Astrocyte (in vitro differentiated cells and primary cell): ENCODE measurements around the gene PMF1. TPM values are rescaled to one million over a fixed set of nuclear protein-coding genes. Genes with fewer than 3 reads are reported as not detected.
A peak's percentile ranks its signal among the peaks of the same experiment; 100 is the strongest.
"Not testable (repeated sequence)": the region's sequence is repeated elsewhere in the genome, so short reads cannot be mapped to it uniquely, and the experiment has no call there.

Source experiments
- DNase-seq: peaks from one replicate; pipeline ENCODE4 v3.0.0-alpha.2; 2010; ENCODE audit warnings: low read depth
- FAIRE-seq: peaks from 2 replicates; lab custom pipeline; 2011; peaks lifted over from hg19 to GRCh38; lab: Jason Lieb, UNC
- H2AFZ ChIP-seq: 2 replicates; pipeline ENCODE4 v1.6.0; 2012; ENCODE audit warnings: low read depth, low read length, inconsistent platforms
- H3K27ac ChIP-seq: 2 replicates; pipeline ENCODE4 v1.5.1; 2011; ENCODE audit warnings: low read depth, low read length, inconsistent platforms
- H3K27me3 ChIP-seq: 2 replicates; pipeline ENCODE4 v1.6.0; 2011; ENCODE audit warnings: low read length, inconsistent platforms; ENCODE audit not compliant: insufficient read depth
- H3K36me3 ChIP-seq: 2 replicates; pipeline ENCODE4 v1.5.1; 2011; ENCODE audit warnings: low read length, inconsistent platforms; ENCODE audit not compliant: insufficient read depth
- H3K4me1 ChIP-seq: 2 replicates; pipeline ENCODE4 v1.5.1; 2011; ENCODE audit warnings: low read length, inconsistent platforms; ENCODE audit not compliant: insufficient read depth
- H3K4me2 ChIP-seq: 2 replicates; pipeline ENCODE4 v1.6.0; 2012; ENCODE audit warnings: low read length, inconsistent platforms
- H3K4me3 ChIP-seq: 2 replicates; pipeline ENCODE4 v1.5.1; 2011; ENCODE audit warnings: low read depth, mild to moderate bottlenecking, low read length, inconsistent platforms; ENCODE audit not compliant: insufficient read depth
- H3K79me2 ChIP-seq: 2 replicates; pipeline ENCODE4 v1.6.0; 2012; ENCODE audit warnings: mild to moderate bottlenecking, low read length, inconsistent platforms; ENCODE audit not compliant: insufficient read depth
- H3K9ac ChIP-seq: 2 replicates; pipeline ENCODE4 v1.6.0; 2012; ENCODE audit warnings: mild to moderate bottlenecking, low read length, inconsistent platforms
- H3K9me3 ChIP-seq: 2 replicates; pipeline ENCODE4 v1.5.1; 2012; ENCODE audit warnings: low read depth, mild to moderate bottlenecking, low read length, inconsistent platforms; ENCODE audit not compliant: insufficient read depth
- H4K20me1 ChIP-seq: 2 replicates; pipeline ENCODE4 v1.6.0; 2012; ENCODE audit warnings: low read length, inconsistent platforms; ENCODE audit not compliant: insufficient read depth
- H3K27ac Mint-ChIP-seq: one replicate; pipeline ENCODE4 v1.8.0; 2021; ENCODE audit warnings: mild to moderate bottlenecking, mixed read lengths; ENCODE audit not compliant: unreplicated experiment
- H3K27me3 Mint-ChIP-seq: one replicate; pipeline ENCODE4 v1.8.0; 2021; ENCODE audit warnings: low read depth, mixed read lengths; ENCODE audit not compliant: unreplicated experiment
- H3K36me3 Mint-ChIP-seq: one replicate; pipeline ENCODE4 v1.8.0; 2021; ENCODE audit warnings: low read depth, mixed read lengths; ENCODE audit not compliant: unreplicated experiment
- H3K4me1 Mint-ChIP-seq: one replicate; pipeline ENCODE4 v1.8.0; 2021; ENCODE audit warnings: low read depth, mixed read lengths; ENCODE audit not compliant: unreplicated experiment
- H3K4me3 Mint-ChIP-seq: one replicate; pipeline ENCODE4 v1.8.0; 2021; ENCODE audit warnings: mild to moderate bottlenecking, moderate library complexity, mixed read lengths; ENCODE audit not compliant: unreplicated experiment
- H3K9me3 Mint-ChIP-seq: one replicate; pipeline ENCODE4 v1.8.0; 2021; ENCODE audit warnings: mild to moderate bottlenecking, mixed read lengths; ENCODE audit not compliant: unreplicated experiment
- EZH2 ChIP-seq: IDR thresholded peaks from 2 replicates; pipeline ENCODE4 v1.6.1; 2012; ENCODE audit warnings: mild to moderate bottlenecking, low read length, inconsistent platforms; ENCODE audit not compliant: insufficient read depth
- total RNA-seq: library from RNA; stranded (reverse); gene quantifications from 2 replicates; pipeline ENCODE4 v1.2.1, GENCODE V29; 2021
- TF ChIP-seq, protein P1 (sequence below): IDR thresholded peaks from 2 replicates; pipeline ENCODE4 v1.5.1; 2011; ENCODE audit warnings: low read depth, mild to moderate bottlenecking, inconsistent platforms, low read length, moderate library complexity; ENCODE audit not compliant: insufficient read depth

PMF1 gene
- total RNA-seq, 1 donor from 2014 or later = 29.9 TPM

DNA sequence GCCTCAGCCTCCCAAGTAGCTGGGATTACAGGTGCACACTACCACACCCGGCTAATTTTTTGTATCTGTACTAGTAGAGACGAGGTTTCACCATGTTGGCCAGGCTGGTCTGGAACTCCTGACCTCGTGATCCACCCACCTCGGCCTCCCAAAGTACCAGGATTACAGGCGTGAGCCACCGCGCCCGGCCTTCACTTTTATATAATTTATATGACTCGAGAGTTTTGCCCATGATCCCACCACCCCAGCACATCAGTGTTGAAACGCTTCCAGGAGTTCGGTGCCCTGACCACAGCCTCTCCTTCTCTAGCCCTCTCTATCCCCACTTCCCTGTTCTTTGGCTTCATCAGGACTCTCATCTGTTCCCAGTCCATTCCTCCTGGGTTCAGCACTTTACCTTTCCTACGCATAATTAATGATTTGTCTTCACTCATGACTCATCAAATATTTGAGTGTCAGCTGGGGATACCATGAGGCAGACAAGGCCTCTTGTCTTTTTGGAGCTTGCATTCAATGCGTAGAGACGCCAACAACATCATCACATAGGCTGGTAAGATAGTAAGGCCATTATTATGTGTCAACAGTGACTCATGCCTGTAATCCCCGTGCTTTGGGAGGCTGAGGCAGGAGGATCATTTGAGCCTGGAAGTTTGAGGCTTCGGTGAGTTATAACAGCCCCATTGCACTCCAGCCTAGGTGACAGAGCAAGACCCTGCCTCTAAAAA lies 1.4 kb downstream of the PMF1 start:
- H3K9me3 ChIP-seq = no peaks in the 10 kb centered on the region
- H3K27ac ChIP-seq = peak overlapping the region; percentile 99
- peaks cover 3% of the 10 kb centered on the region for H3K36me3 ChIP-seq
- TF ChIP-seq EZH2 = no peak
- TF ChIP-seq, protein P1, sequence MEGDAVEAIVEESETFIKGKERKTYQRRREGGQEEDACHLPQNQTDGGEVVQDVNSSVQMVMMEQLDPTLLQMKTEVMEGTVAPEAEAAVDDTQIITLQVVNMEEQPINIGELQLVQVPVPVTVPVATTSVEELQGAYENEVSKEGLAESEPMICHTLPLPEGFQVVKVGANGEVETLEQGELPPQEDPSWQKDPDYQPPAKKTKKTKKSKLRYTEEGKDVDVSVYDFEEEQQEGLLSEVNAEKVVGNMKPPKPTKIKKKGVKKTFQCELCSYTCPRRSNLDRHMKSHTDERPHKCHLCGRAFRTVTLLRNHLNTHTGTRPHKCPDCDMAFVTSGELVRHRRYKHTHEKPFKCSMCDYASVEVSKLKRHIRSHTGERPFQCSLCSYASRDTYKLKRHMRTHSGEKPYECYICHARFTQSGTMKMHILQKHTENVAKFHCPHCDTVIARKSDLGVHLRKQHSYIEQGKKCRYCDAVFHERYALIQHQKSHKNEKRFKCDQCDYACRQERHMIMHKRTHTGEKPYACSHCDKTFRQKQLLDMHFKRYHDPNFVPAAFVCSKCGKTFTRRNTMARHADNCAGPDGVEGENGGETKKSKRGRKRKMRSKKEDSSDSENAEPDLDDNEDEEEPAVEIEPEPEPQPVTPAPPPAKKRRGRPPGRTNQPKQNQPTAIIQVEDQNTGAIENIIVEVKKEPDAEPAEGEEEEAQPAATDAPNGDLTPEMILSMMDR = no peak
- H3K79me2 ChIP-seq = peaks cover 22% of the 10 kb centered on the region
- H3K4me1 ChIP-seq = peaks cover 13% of the 10 kb centered on the region
- H3K4me1 Mint-ChIP-seq = peaks cover 4% of the 10 kb centered on the region
- peak overlapping the region; percentile 16 for H3K4me3 ChIP-seq
- H3K27ac Mint-ChIP-seq = peak overlapping the region; percentile 41
- peak overlapping the region; percentile 26 for H3K9ac ChIP-seq
- peaks cover 6% of the 10 kb centered on the region for H4K20me1 ChIP-seq
- H3K36me3 Mint-ChIP-seq = peaks cover 20% of the 10 kb centered on the region
- peak overlapping the region; percentile 72 for H3K4me3 Mint-ChIP-seq
- H3K4me2 ChIP-seq = peak overlapping the region; percentile 95
- no peaks in the 10 kb centered on the region for H3K27me3 Mint-ChIP-seq
- FAIRE-seq (no peak), DNase-seq (peak; percentile 86)
- no peak overlapping the region for H2AFZ ChIP-seq
- H3K27me3 ChIP-seq = no peaks in the 10 kb centered on the region
- no peaks in the 10 kb centered on the region for H3K9me3 Mint-ChIP-seq

DNA sequence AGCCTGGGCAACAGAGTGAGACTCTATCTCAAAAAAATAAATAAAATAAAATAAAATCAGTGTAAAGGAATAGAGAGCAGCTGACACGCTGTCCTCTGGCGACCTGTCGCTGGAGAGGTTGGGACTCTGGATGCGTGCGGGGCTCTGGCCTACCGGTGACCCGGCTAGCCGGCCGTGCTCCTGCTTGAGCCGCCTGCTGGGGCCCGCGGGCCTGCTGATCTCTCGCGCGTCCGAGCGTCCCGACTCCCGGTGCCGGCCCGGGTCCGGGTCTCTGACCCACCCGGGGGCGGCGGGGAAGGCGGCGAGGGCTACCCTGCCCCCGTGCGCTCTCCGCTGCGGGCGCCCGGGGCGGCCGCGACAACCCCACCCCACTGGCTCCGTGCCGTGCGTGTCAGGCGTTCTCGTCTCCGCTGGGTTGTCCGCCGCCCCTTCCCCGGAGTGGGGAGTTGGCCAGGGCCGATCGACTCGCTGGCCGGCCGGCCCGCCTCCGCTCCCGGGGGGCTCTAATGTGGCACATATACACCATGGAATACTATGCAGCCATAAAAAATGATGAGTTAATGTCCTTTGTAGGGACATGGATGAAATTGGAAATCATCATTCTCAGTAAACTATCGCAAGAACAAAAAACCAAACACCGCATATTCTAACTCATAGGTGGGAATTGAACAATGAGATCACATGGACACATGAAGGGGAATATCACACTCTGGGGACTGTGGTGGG lies 3.7 kb downstream of the PMF1 start:
- not testable (repeated sequence) for H2AFZ ChIP-seq, H3K27ac Mint-ChIP-seq, H3K9me3 ChIP-seq, H3K9me3 Mint-ChIP-seq, H3K27me3 Mint-ChIP-seq, H3K27me3 ChIP-seq, H3K4me3 Mint-ChIP-seq, H3K4me2 ChIP-seq, DNase-seq, H3K9ac ChIP-seq, H3K4me1 Mint-ChIP-seq, H3K4me3 ChIP-seq, H3K36me3 ChIP-seq, H3K27ac ChIP-seq
- Histone ChIP-seq H4K20me1 (peaks cover 12% of the 10 kb centered on the region), H3K4me1 (peaks cover 13% of the 10 kb centered on the region), H3K79me2 (peaks cover 30% of the 10 kb centered on the region)
- peaks cover 11% of the 10 kb centered on the region for H3K36me3 Mint-ChIP-seq
- FAIRE-seq = peak; percentile 100

DNA sequence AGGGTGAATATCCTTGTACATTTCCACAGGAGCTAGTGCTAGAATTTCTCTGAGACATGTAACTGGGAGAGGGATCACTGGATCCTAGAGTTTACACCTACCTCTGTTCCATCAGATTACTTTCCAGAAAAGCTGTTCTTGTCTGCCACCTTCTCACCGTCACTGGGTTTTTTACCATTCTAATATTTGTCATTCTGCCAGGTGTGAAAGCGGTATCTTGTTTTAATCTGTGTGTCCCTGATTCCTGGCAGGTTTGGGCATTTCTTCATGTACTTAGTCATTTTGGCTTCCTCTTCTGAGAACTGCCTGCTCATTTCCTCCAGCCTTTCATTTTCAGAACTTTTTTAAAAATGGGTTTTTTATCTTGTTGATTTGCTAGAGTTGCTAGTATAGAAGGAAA lies 5.1 kb downstream of the PMF1 start:
- Histone ChIP-seq H3K79me2 (peaks cover 35% of the 10 kb centered on the region), H3K4me2 (peak overlapping the region; percentile 19), H3K27ac (no peak overlapping the region), H3K4me1 (peaks cover 16% of the 10 kb centered on the region), H4K20me1 (peaks cover 21% of the 10 kb centered on the region), H3K27me3 (no peaks in the 10 kb centered on the region), H3K9ac (peak overlapping the region; percentile 26), H2AFZ (no peak overlapping the region), H3K9me3 (no peaks in the 10 kb centered on the region), H3K36me3 (no peaks in the 10 kb centered on the region), H3K4me3 (no peak overlapping the region)
- no peak overlapping the region for H3K4me3 Mint-ChIP-seq
- H3K9me3 Mint-ChIP-seq = no peaks in the 10 kb centered on the region
- TF ChIP-seq EZH2 = no peak
- H3K27ac Mint-ChIP-seq = no peak overlapping the region
- no peaks in the 10 kb centered on the region for H3K27me3 Mint-ChIP-seq
- peaks cover 5% of the 10 kb centered on the region for H3K4me1 Mint-ChIP-seq
- DNase-seq = peak; percentile 46
- H3K36me3 Mint-ChIP-seq = peaks cover 6% of the 10 kb centered on the region
- FAIRE-seq = no peak
